HG02943 (cell line): ENCODE data around the gene GALNT6.
"Not testable (repeated sequence)": the region's sequence is repeated elsewhere in the genome, so short reads cannot be mapped to it uniquely, and the experiment has no call there.

Source experiments
- ATAC-seq: cut with Tn5 transposase; IDR thresholded peaks from one replicate; pipeline ENCODE4 v1.9.1; 2021; ENCODE audit warnings: mild to moderate bottlenecking, low read depth, moderate library complexity; ENCODE audit not compliant: unreplicated experiment

The GALNT6 gene

GRCh38 chr12:51361161-51362016 lies 29.8 kb downstream of the GALNT6 start:
- ATAC-seq, result no peak

GRCh38 chr12:51360315-51360714 lies 30.9 kb downstream of the GALNT6 start:
- no peak for ATAC-seq

GRCh38 chr12:51359851-51360250 lies 31.4 kb downstream of the GALNT6 start:
- ATAC-seq, result no peak

- ATAC-seq, result no peak
Observed at GRCh38 chr12:51358496-51358895, 32.7 kb downstream of the GALNT6 start.

DNA sequence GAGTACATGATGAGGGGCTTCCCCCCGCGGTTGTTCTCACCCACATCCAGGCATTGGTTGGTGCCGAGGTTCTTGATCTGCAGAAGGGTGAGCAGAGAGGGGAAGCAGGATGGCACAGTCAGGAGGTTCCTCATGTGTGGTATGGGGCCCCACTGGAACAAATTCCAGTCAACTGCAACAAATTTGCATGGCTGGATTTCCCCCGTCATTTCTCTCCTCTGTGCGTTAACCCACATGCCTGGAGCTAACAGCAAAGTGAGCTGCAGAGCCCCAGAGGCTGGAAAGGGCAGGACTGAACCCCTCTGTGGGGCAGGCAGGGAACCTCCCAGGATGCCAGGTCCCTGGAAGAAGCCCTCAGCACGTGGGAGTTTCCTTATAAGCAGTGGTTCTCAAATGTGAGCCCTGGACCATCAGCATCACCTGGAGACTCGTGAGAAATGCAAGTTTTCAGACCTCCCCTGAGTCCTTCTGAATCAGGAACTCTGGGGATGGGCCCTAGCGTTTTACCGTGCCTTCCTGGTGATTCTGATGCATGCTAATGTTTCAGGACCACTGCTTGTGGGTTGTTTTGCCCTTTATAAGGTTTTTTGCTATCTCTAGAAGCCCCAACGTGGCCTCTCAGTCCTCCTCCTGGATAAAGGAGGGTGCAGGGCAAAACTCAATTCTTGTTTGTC lies 33.7 kb downstream of the GALNT6 start:
- no peak for ATAC-seq

DNA sequence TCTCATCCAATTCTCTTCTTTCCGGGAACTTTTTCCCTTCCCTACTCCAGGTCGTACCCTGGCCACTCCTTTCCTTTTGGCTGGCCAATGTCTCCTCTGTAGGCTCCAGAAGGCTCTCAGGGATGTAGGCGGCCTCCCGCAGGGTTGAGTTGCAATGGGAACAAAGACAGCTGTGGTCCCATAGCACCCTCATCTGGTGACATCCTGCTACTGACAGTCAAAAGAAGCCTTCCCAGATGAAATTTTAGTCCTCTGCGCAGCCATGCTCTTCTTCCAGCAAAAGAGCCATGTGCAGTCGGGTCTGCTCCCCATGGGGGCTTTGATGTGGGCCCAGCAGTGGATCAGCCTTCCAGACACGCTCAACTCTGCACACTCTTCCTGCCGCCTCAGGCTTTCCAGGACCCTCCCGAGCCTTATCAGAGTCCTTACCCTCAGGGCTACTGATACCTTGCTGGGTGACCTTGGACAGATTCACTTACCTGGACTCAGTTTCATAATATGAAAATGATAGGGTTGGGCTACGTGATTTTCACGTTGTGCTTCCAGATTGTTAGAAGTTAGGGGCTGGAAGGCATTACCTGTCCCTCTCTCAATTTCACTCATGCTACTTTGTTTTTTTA lies 39.2 kb downstream of the GALNT6 start:
- no peak for ATAC-seq

DNA sequence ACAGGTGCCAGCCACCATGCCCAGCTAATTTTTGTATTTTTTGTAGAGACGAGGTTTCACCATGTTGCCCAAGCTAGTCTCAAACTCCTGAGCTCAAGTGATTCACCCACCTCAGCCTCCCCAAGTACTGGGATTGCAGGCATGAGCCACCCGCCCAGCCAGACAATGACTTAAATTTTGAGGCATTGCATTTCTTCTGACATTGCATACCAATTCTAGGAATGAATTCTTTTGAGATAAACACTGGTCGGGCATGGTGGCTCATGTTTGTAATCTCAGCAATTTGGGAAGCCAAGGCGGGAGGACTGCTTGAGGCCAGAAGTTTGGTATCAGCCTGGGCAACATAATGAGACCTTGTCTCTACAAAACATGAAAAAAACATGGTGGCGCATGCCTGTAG lies 42.2 kb downstream of the GALNT6 start:
- no peak for ATAC-seq

DNA sequence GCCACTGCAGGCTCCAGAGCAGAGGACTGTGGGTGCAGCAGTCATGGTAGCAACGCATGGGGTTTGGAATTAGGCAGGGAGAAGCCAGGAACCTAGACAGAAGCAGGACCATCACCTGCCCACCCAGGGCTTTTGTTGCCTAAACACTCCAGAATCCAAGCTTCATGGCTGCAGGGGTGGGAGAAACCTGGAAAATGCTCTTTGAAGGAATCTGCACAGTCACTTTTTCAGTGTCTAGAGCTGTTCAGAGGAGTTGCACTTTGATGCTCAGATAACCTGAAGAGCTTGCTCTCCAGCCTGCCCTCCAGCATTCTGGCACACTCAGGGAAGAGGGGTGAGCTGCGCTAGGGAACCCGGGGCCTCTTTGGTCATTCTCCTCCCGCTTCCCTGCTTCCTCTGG lies 43.1 kb downstream of the GALNT6 start:
- no peak for ATAC-seq

DNA sequence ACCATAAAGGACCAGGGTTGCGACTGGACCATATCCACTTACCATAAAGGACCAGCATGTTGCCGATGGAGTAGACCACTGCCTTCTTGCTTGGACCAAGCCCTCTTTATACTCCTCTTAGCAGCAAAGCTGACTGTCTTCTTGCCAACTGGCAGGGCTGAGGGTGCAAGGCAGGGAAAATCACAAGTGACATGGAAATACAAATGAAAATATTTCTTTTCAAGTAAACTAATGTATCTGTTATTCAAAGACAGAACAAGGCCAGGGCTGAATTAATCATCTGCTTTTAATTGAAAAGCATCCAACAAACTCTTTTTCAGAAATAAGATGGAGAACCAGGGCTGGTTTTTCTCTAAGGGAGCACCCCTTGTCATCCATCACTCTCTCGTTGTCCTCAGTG lies 44.6 kb downstream of the GALNT6 start, which contains the start of gene CELA1:
CELA1 (minus strand) TSS at position 99 of the 400 bp plus-strand sequence; CDS start at position 58, 41 bp downstream.
- no peak for ATAC-seq

DNA sequence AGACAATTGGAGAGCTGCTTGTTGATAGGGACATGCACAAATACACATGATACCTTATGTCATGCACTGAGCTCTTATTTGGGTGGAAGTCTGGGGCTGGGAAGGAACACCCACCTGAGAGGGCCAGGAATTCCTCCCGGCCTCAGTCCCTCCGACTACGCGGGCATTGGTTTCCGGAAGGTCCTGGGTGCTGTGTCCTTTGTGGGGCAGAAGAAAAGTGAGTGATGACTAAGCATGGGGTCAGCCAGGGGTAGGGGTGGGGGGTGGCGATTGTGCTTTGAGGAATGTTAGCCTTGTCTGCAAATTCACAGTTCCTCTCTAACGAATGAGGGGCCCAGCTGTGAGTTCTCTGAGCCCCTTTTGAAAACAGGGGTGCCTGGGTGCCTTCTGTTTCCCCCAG lies 45.5 kb downstream of the GALNT6 start:
- ATAC-seq, result no peak

DNA sequence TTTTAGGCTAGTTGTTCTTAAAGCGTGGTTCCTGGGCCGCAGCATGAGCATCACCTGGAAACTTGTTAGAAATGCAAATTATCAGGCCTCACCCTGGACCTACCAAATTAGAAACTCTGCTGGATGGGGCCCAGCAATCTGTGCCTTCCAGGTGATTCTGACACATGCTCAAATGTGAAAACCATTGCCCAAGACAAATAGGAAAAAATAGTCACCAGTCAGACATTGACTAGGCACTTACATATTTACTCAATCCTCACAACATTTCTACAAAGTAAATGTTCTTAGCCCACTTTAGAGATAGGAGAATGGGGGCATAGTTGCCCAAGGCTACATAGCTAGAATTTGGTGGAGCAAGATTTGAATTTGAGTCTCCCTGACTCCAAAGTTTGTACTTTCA lies 48.0 kb downstream of the GALNT6 start:
- no peak for ATAC-seq

GRCh38 chr12:51342416-51342815 lies 48.8 kb downstream of the GALNT6 start:
- no peak for ATAC-seq

GRCh38 chr12:51341251-51342007 lies 49.8 kb downstream of the GALNT6 start:
- no peak for ATAC-seq

GRCh38 chr12:51339750-51340149 lies 51.5 kb downstream of the GALNT6 start:
- ATAC-seq, result no peak

DNA sequence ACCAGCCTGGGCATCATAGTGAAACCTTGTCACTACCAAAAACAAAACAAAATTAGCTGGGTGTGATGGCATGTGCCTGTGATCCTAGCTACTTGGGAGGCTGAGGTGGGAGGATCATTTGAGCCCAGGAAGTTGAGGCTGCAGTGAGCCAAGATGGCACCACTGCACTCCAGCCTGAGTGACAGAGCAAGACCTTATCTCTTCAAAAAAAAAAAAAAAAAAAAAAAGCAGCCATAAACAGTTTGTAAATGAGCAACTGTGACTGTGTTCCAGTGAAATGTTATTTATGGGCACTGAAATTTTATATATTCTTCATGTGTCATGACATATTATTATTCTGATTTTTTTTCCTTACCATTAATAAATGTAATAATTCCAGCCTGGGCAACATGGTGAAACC lies 53.9 kb downstream of the GALNT6 start:
- ATAC-seq, result not testable (repeated sequence)

DNA sequence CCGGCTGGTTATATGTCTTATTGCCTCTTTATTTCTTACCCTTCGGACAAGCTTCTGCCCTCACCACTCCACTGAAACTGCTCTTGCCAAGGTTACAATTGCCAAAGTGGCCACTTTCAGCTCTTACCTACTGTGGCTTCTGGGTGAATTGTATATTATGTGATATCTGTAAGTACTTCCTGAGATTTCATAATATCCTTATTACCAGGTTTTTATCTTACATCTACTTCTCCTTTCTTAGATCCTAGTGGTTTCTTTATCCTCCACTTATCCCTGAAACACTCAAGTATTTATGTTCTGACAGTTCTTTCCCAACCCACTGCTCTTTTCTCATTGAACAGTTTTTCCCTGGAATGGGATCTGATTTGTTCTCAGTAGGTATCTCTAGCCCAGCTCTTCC lies 55.3 kb downstream of the GALNT6 start:
- ATAC-seq, result no peak

- no peak for ATAC-seq
Observed at GRCh38 chr12:51334764-51335163, 56.4 kb downstream of the GALNT6 start.

DNA sequence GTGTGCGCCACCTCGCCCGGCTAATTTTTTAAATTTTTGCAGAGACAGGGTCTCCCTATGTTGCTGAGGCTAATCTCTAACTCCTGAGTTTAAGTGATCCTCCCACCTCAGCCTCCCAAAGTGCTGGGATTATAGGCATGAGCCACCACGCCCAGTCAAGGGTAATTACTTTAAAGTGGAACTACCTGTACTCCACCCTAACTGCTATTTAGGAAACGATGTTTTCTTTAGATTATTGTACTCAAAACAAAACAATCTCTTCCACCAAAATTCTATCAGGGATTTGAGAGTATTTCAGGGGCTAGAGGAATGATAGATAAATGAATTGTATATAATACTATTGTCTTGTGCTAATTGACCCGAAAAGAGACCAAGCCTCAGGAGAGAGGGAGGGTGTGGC lies 57.7 kb downstream of the GALNT6 start:
- no peak for ATAC-seq

GRCh38 chr12:51330186-51330585 lies 61.0 kb downstream of the GALNT6 start:
- no peak for ATAC-seq

DNA sequence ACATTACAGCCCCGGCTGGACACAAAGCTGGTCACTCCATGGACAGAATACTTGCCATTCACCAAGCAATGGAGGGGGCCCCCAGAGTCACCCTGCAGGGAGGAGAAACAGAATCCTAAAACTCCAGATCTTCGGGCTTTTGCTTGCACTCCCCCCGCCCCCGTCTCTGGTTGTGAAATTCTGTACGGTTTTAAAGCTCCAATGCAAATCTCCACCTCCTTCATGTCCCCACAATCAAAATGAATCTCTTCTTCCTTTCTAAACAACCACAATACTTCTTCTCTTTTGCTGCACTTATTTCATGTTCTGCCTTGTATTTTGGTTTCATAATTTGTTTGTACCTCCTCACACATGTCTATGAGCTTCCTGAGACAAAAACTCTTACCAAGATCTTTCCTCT lies 61.5 kb downstream of the GALNT6 start:
- ATAC-seq, result no peak

- ATAC-seq, result no peak
Observed at GRCh38 chr12:51328587-51328986, 62.6 kb downstream of the GALNT6 start.
